HCT116 (cell line): ENCODE data around the gene UGT2A2.

Experiments
- EZH2 ChIP-seq: fragments of 200-600 bp; sonication (generic); IDR thresholded peaks from 2 replicates; pipeline ENCODE4 v1.6.1; 2017; ENCODE audit warnings: antibody characterized with exemption, mixed run types
- POLR2AphosphoS5 ChIP-seq: IDR thresholded peaks from 2 replicates; pipeline ENCODE4 v1.6.1; 2011; ENCODE audit warnings: mild to moderate bottlenecking, low read depth, low read length, moderate library complexity
- RAD21 ChIP-seq: IDR thresholded peaks from 2 replicates; pipeline ENCODE4 v1.6.1; 2012; ENCODE audit warnings: low read depth, mild to moderate bottlenecking
- SIN3A ChIP-seq: IDR thresholded peaks from 2 replicates; pipeline ENCODE4 v1.6.1; 2012; ENCODE audit warnings: low read depth
- TF ChIP-seq, protein P1 (sequence below), 3 experiments: fragments of 200-600 bp in 1 of 3; sonication (generic) in 1 of 3; IDR thresholded peaks in 2 of 3; conservative IDR thresholded peaks in 1 of 3; 2 replicates each; pipeline ENCODE4 v1.5.1; 2012 to 2017; ENCODE audit warnings: low read depth in 2 of 3, low read length in 2 of 3, antibody characterized with exemption in 1 of 3, borderline replicate concordance in 1 of 3, control low read depth in 1 of 3, mild to moderate bottlenecking in 1 of 3, mixed read lengths in 1 of 3, mixed run types in 1 of 3, moderate library complexity in 1 of 3; ENCODE audit not compliant: insufficient read depth in 1 of 3
- TF ChIP-seq, protein P2 (sequence below): IDR thresholded peaks from 2 replicates; pipeline ENCODE4 v1.6.1; 2012

DNA sequence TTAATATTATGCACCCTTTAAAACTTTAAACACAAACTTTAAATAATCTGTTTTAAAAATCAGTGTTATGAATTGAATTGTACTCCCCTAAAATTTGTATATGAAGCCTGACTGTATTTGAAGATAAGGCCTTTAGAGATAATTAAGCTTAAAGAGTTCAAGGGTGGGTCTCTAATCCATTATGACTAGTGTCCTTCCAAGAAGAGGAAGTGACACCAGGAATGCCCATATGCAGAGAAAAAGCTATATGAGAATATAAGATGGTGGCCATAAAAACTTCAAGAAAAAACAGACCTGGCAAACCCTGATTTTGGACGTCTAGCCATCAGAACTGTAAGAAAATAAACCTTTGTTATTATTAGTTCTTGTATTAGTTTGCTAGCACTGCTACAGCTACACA is 29.0 kb downstream of the UGT2A2 start:
- TF ChIP-seq RAD21 (no peak), SIN3A (no peak), POLR2AphosphoS5 (no peak), EZH2 (no peak)
- TF ChIP-seq, protein P1, sequence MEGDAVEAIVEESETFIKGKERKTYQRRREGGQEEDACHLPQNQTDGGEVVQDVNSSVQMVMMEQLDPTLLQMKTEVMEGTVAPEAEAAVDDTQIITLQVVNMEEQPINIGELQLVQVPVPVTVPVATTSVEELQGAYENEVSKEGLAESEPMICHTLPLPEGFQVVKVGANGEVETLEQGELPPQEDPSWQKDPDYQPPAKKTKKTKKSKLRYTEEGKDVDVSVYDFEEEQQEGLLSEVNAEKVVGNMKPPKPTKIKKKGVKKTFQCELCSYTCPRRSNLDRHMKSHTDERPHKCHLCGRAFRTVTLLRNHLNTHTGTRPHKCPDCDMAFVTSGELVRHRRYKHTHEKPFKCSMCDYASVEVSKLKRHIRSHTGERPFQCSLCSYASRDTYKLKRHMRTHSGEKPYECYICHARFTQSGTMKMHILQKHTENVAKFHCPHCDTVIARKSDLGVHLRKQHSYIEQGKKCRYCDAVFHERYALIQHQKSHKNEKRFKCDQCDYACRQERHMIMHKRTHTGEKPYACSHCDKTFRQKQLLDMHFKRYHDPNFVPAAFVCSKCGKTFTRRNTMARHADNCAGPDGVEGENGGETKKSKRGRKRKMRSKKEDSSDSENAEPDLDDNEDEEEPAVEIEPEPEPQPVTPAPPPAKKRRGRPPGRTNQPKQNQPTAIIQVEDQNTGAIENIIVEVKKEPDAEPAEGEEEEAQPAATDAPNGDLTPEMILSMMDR (IDR thresholded peaks at IDR 0.05 in 2 of 3, conservative IDR thresholded peaks at IDR 0.05 in 1 of 3; ENCODE audit: borderline replicate concordance in 1 of 3, insufficient read depth in 1 of 3, low read depth in 2 of 3, low read length in 2 of 3) = no peak
- TF ChIP-seq, protein P2, sequence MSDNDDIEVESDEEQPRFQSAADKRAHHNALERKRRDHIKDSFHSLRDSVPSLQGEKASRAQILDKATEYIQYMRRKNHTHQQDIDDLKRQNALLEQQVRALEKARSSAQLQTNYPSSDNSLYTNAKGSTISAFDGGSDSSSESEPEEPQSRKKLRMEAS = no peak
